GM12865 (cell line): ENCODE measurements around the gene LINGO3.
A peak's percentile ranks its signal among the peaks of the same experiment; 100 is the strongest.

Source experiments
- DNase-seq: peaks from one replicate; pipeline ENCODE4 v3.0.0; 2010; ENCODE audit warnings: low read depth
- H3K4me3 ChIP-seq: 2 replicates; pipeline ENCODE4 v1.5.1; 2011; ENCODE audit warnings: mild to moderate bottlenecking, low read depth, low read length, control low read depth
- TF ChIP-seq, protein P1 (sequence below): IDR thresholded peaks from 2 replicates; pipeline ENCODE4 v1.5.1; 2011; ENCODE audit warnings: low read length, control low read depth, low read depth, inconsistent platforms; ENCODE audit not compliant: insufficient read depth; ENCODE audit errors: missing control alignments

Gene LINGO3

GRCh38 chr19:2320049-2320448 lies 12.1 kb upstream of the LINGO3 start:
- no peak for DNase-seq
- no peak overlapping the region for H3K4me3 ChIP-seq
- TF ChIP-seq, protein P1, sequence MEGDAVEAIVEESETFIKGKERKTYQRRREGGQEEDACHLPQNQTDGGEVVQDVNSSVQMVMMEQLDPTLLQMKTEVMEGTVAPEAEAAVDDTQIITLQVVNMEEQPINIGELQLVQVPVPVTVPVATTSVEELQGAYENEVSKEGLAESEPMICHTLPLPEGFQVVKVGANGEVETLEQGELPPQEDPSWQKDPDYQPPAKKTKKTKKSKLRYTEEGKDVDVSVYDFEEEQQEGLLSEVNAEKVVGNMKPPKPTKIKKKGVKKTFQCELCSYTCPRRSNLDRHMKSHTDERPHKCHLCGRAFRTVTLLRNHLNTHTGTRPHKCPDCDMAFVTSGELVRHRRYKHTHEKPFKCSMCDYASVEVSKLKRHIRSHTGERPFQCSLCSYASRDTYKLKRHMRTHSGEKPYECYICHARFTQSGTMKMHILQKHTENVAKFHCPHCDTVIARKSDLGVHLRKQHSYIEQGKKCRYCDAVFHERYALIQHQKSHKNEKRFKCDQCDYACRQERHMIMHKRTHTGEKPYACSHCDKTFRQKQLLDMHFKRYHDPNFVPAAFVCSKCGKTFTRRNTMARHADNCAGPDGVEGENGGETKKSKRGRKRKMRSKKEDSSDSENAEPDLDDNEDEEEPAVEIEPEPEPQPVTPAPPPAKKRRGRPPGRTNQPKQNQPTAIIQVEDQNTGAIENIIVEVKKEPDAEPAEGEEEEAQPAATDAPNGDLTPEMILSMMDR = no peak

GRCh38 chr19:2319551-2319950 lies 11.6 kb upstream of the LINGO3 start:
- TF ChIP-seq, protein P1 = no peak
- no peak overlapping the region for H3K4me3 ChIP-seq
- DNase-seq = no peak

GRCh38 chr19:2318923-2319322 lies 11.0 kb upstream of the LINGO3 start:
- no peak for DNase-seq
- TF ChIP-seq, protein P1 = no peak
- H3K4me3 ChIP-seq = no peak overlapping the region

DNA sequence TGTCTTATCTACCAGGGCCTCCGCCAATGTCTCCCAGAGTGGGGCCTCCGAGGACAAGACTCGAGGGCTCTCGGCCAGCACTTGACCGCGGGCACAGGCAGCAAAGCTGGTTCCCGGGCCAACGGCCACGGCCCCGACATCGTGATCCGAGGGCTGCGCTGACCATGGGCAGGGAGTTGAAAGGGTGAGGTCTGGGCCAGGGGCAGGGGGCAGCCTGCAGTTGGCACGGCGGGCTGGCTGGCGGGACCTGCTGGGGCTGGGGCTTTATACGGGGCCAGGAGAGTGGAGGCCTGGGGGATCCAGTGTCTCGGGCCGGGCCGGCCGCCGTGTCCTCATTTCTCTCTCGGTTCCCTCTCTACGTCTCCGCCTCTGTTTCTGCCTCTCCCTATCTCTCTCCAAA lies 9.8 kb upstream of the LINGO3 start:
- no peak overlapping the region for H3K4me3 ChIP-seq
- DNase-seq = no peak
- TF ChIP-seq, protein P1 = no peak

DNA sequence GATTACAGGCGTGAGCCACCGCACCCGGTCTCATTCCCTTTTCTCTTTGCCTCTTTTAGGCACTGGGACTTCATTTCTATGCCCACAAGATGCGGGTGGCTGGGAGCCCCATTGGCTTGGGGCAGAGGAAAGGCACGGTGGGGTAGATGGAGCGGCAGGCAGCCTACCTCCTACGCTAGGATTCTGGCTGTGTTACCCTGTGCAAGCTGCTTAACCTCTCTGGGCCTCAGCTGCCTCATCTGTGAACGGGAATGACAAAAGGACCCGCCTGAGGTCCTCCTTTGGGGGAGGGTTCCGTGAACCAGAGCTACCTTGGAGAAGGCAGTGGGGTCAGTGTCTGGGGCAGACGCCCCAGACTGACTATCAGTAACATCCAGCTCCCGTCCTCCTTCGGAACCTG lies 9.3 kb upstream of the LINGO3 start:
- TF ChIP-seq, protein P1 = no peak
- H3K4me3 ChIP-seq = no peak overlapping the region
- DNase-seq = no peak

GRCh38 chr19:2315818-2316353 lies 7.9 kb upstream of the LINGO3 start:
- TF ChIP-seq, protein P1 = peak; percentile 43
- DNase-seq = peak; percentile 68
- H3K4me3 ChIP-seq = no peak overlapping the region

DNA sequence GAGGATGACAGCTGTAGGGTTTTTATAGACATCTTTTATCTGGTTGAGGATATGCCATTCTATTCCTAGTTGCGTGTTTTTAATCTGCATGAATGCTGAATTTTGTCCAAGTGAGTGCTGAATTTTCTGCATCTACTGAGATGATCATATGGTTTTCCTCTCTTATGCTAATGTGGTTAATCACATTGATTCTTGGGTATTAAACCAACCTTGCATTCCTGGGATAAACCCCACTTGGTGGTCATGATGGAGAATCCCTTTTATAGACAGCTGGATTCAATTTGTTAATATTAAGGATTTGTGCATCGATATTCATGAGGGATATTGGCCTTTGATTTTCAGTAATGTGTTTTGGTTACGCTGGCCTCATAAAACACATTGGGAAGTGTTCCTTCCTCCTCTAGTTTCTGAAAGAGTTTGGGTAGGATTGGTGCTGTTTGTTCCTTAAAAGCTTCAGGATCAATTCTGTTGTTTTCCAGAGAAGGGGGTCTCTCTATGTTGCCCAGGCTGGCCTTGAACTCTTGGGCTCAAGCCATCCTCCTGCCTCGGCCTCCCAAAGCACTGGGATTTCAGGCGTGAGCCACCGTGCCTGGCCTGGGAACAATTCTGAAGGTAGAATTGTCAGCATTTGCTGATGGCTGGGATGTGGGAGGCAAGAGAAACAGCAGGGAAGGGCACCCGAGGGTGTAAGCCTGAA lies 7.3 kb upstream of the LINGO3 start:
- TF ChIP-seq, protein P1 = no peak
- DNase-seq = no peak
- H3K4me3 ChIP-seq = no peak overlapping the region
